DMS53 treated with DMSO at 0.1 percent for 48 hours (cell line): ENCODE data around the gene NGFR.
A peak's percentile ranks its signal among the peaks of the same experiment; 100 is the strongest.
"Not testable (repeated sequence)": the region's sequence is repeated elsewhere in the genome, so short reads cannot be mapped to it uniquely, and the experiment has no call there.

Experiments
- DNase-seq: peaks from one replicate; lab custom pipeline; 2025; ENCODE audit not compliant: unreplicated experiment; lab: John Stamatoyannopoulos, UW

The NGFR gene

GRCh38 chr17:49545007-49545660 is 50.0 kb downstream of the NGFR start:
- no peak for DNase-seq

- DNase-seq = no peak
Measured at GRCh38 chr17:49545806-49546545, 50.9 kb downstream of the NGFR start.

- no peak for DNase-seq
Measured at GRCh38 chr17:49546546-49547535, 51.7 kb downstream of the NGFR start.

- no peak for DNase-seq
Measured at GRCh38 chr17:49547566-49547965, 52.5 kb downstream of the NGFR start.

GRCh38 chr17:49548051-49548505 is 53.0 kb downstream of the NGFR start:
- DNase-seq = no peak

- DNase-seq = peak; percentile 17
Measured at GRCh38 chr17:49548506-49549310, 53.6 kb downstream of the NGFR start.

- DNase-seq = no peak
Measured at GRCh38 chr17:49549311-49549605, 54.2 kb downstream of the NGFR start.

GRCh38 chr17:49549691-49550678 is 54.9 kb downstream of the NGFR start:
- no peak for DNase-seq

GRCh38 chr17:49550764-49551163 is 55.7 kb downstream of the NGFR start:
- DNase-seq = not testable (repeated sequence)

- no peak for DNase-seq
Measured at GRCh38 chr17:49551221-49552069, 56.4 kb downstream of the NGFR start.

- DNase-seq = no peak
Measured at GRCh38 chr17:49552070-49552751, 57.1 kb downstream of the NGFR start.

GRCh38 chr17:49553676-49554335 is 58.7 kb downstream of the NGFR start:
- DNase-seq = no peak

- no peak for DNase-seq
Measured at GRCh38 chr17:49554694-49555494, 59.8 kb downstream of the NGFR start.

- DNase-seq = no peak
Measured at GRCh38 chr17:49555495-49556222, 60.6 kb downstream of the NGFR start.

- peak; percentile 86 for DNase-seq
Measured at GRCh38 chr17:49556223-49556943, 61.3 kb downstream of the NGFR start.
